Left kidney (tissue), 2 donors: ENCODE measurements around the gene CCDC102B. TPM values are rescaled to one million over a fixed set of nuclear protein-coding genes. Genes with fewer than 3 reads are reported as not detected.
"Not testable (repeated sequence)": the region's sequence is repeated elsewhere in the genome, so short reads cannot be mapped to it uniquely, and the experiment has no call there.

Experiments
- DNase-seq: peaks from one replicate; pipeline ENCODE4 v3.0.0-alpha.2; 2013
- polyA plus RNA-seq: library from polyadenylated mRNA; unstranded; fragments of 120-200 nt; gene quantifications from one replicate; pipeline ENCODE4 v1.2.1, GENCODE V29; 2013; ENCODE audit not compliant: insufficient read length

CCDC102B gene
- polyA plus RNA-seq, 1 donor, result 8.8 TPM

- no peak for DNase-seq
Observed at GRCh38 chr18:68972176-68972575, 174.3 kb downstream of the CCDC102B start.

DNA sequence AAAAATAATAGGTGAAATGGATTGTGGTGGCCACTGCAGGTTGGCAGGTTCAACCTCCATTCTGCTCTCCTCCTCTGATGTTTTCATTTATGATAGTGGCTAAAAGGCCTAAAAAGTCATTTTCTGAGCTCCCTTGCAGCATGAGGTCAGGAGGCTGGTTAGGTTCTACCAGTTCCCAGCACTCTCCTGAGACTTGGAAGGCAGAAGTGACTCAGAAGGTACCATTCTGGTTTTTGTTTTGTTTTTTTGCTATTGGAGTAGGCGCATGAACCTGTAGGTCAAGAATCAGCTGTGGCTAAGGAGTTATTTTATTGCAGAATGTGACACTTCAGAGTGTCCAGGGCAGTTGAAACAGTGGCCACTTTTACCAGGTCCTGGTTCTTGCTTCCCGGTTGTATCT, 181.9 kb downstream of the CCDC102B start:
- DNase-seq, result no peak

DNA sequence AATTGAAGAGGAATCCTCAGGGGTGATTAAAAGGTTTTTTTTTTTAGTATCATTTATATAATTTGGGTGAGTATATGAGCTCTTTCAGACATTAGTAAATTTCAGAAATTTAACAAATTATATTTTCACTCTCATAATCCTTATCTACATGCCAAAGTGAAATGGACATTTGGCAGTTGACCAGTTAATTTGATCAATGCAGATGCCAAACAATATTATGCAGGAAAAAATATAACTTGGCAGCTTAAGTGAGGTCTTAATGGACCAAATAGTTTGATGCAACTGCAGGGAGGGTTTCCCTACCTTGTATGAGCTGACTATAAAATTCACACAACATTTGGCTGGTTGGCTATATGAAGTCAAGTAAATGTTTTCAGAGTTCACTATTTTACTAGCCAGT, 185.2 kb downstream of the CCDC102B start:
- DNase-seq, result no peak

DNA sequence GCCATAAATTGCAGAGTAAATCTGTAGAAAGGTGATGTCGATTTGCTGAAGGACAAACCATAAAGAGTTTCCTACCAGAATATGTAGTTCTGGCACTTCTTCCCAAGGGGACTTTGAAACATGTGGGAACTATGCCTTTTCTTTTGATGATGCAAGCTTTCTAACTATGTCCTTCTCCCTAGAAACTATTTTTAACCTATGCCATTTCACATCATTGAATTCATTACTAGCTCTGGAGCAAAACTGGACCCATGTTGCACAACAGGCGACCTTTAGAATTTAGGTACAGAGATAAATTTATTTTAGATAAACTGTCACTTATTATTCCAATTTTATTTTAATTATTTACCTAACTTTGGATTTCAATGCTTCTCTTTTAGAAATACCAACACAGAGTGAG, 186.5 kb downstream of the CCDC102B start:
- no peak for DNase-seq

DNA sequence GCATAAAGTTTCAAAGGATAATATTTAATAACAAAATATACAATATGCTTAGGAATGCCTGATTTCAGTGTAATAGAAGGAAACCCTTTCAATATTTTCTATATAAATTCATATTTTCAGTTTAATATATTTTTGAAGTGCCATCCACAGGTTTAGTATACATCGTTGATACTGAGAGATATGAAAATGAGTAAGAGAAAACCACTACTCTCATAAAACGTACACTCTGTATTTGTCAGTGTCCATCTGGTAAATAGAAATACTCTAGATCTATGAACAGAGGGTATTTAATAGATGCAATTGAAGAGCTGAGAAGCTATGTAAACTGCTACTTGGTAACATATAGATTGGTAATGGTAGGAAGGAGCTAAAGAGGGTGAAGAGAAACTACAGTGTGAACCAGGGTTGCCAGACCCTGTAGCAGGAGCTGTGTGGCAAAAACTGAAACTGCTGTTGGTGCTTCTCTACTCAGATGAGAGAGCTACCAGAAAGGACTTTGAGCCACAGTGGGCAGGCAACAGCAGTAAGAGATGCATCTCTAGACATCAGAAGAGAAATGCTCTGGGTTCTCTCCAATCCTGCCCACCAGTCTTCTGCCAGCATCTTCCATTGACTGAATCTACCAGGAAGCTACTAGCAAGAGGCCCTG, 187.4 kb downstream of the CCDC102B start:
- no peak for DNase-seq

- DNase-seq, result no peak
Observed at GRCh38 chr18:68991286-68991685, 193.4 kb downstream of the CCDC102B start.

DNA sequence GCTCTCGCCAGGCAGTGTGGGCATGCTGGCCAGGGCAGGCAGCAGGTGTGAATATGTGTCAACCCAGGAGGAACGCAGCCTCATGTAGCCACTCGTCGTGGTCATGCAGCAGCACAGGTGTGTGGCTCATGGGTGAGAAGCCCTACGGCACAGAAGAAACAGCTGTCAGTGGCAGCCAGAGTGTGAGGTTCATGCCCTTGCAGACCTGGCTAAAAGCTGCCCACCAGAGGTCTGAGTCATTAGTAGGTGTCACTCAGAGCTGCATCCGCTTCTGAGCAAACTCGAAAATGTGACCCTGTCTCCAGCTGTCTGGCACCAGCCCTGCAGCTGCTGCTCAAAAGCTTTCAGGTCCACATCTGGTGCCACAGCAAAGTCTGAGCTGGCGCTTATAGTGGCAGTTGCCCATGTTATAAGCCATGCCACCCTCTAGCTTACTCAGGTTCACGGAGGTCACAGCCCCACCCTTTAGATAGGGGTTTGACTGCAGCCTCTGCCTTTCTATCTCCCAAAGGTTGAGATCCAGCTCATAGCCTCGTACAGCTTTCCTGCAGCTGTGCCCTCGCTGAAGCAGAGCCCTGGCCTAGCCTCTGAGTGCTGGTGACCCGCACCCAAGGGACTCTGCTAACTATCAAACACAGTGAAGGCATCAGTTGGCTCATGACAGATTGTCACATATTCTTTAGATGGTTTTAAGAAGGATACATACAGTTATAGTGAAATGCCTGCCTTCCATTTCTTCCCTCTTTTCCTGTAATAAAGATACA, 195.0 kb downstream of the CCDC102B start:
- no peak for DNase-seq

DNA sequence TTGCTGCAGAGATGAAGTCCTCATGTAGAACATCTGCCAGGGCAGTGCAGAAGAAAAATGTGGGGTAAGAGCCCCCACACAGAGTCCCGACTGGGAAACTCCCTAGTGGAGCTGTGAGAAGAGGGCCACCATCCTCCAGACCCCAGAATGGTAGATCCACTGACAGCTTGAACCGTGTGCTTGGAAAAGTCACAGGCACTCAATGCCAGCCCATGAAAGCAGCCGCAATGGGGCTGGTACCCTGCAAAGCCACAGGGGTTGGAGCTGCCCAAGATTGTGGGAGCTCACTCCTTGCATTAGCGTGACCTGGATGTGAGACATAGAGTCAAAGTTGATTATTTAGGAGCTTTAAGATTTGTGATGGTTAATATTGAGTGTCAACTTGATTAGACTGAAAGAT, 197.8 kb downstream of the CCDC102B start:
- no peak for DNase-seq

- no peak for DNase-seq
Observed at GRCh38 chr18:68997845-68998244, 200.0 kb downstream of the CCDC102B start.

GRCh38 chr18:69000366-69000765, 202.5 kb downstream of the CCDC102B start:
- no peak for DNase-seq

DNA sequence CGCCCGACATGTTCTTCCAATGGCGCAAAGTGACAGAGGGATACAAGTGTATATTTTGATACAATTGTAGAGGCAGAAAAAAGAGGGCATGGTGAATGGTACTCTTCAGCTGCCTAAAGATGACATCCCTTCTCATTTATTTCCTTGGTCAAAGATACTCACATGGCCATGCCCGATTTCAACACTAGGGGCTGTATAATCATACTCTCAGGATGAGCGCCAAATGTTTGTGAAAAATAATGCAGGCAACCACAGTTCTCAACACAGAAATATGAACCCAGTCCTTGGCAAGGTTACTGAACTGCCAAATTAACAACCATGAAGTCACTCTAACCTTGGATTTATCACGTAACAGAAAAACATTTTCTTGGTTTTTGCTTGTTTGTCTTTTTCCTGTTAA, 204.4 kb downstream of the CCDC102B start:
- no peak for DNase-seq

DNA sequence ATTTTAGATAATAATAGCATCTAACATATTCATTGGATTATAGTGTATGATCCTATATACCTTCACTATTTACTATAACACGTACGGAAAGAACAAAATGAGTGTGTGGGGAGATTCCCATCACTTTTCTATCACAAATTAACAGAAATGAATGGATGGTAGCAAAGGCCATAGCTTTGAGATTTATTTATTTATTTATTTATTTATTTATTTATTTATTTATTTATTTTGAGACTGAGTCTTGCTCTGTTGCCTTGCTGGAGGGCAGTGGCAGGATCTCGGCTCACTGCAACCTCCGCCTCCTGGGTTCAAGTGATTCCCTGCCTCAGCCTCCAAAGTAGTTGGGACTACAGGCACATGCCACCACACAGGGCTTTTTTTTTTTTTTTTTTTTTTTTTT, 208.3 kb downstream of the CCDC102B start:
- DNase-seq, result not testable (repeated sequence)

DNA sequence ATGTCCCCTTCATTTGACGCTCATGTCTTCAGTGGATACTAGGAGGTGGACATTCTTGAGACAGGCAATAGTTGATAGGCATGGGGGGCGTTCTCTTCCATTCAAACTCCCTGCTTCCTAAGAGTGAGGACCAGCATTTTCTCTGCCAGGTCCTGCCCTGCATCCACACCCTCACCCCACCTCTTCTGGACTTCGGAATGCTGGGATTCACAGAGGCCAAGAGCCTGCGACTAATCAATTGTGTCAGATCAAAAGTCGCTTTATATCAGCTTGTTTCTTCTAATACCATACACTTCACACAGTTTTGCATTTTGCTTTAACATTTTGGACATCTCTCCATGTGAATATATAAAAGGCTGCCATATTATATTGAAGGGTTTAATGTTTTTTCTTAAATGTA, 210.7 kb downstream of the CCDC102B start:
- no peak for DNase-seq

GRCh38 chr18:69021211-69021805, 223.4 kb downstream of the CCDC102B start:
- no peak for DNase-seq

DNA sequence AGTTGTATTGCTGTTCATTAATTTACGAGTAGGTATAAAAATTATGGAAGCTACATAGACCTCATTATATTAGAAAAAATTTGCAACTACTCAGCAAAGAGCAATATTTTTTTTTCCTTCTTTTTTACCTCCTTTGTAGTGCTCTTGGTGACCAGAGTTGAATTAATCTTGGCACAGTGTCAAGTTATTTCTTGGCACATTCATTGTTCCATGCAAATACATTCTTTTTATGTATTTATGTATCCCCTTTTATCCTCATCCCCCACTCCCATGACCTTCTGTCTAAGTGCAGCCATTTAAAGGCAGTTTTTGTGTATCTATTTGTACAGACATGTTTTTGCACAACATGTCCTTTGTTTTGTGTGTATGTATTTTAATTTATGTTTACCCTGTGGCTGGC, 224.5 kb downstream of the CCDC102B start:
- DNase-seq, result no peak

GRCh38 chr18:69031571-69031970, 233.7 kb downstream of the CCDC102B start:
- DNase-seq, result no peak

DNA sequence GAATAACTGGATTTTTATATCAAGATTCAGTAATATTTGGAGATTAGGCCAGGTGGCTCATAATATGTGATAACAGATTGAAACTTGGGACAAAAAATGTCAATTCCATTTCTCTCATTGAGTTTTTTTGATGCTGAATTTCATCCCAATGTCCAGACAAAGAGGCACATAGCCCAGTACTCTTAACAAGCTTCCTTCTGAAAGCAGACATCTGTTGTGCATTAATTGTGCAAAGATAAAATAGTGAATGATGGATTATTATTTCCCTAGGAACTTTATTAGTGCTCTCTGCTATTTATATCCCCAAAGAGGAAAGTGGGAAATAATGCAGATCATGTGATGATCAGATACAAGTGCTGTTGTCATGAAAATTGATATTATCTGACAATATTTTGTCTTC, 234.1 kb downstream of the CCDC102B start:
- no peak for DNase-seq

GRCh38 chr18:69035756-69036155, 237.9 kb downstream of the CCDC102B start:
- no peak for DNase-seq

DNA sequence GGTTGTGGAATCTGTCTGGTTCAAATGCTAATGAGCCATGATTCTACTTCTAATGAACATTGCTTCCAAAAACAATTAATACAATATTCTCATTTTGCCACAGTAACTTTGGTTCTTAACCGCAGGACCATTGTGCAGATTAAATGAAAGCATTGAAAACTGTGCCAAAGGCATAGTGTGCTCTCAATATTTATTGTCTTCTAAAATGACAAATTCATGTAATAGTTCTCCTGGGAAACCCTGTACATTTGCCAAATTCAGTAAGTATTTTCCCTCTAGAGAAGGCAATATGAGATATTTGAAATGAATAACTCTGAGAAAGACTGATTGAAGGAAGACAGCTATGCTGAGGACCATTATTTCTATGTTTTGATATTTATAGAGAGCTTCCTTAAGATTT, 246.3 kb downstream of the CCDC102B start:
- DNase-seq, result no peak

DNA sequence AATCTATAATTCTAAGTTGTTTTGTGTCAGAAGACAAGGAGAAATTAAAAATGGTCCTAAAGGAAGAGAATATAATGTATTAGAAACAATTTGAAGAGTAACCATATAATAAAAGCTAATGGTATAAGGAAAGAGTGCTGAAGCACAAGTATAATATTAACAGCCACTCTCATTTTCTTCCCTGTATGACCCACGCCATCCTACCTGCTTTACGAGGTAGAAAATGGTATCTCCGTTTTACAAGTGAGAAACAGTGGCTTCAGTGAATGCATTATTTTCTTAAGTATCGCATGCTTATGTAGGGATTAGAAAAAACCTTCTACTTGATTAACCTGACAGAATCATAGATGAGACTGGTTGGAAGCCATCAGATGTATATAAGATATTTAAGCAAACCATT, 266.2 kb downstream of the CCDC102B start:
- no peak for DNase-seq

DNA sequence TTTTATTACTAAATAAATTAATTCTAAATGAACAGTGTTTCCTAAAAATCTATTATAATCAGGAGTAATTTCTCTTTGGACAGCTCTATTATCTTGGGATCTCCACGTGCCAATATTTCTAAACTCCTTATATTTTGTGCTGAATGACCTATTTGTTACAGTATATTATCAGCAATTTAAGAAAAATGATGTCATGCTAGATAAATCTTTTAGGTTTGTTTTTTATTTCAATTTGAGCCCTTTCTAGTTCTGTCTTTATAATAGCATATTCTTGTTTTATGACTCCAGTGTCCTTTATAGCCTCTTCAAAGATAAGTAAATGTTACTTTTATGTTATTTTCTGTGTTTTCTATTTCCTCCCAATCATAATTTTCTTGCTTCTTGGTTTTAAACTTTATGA, 269.2 kb downstream of the CCDC102B start:
- no peak for DNase-seq

GRCh38 chr18:69071680-69072079, 273.8 kb downstream of the CCDC102B start:
- no peak for DNase-seq

- no peak for DNase-seq
Observed at GRCh38 chr18:69081846-69082245, 284.0 kb downstream of the CCDC102B start.

DNA sequence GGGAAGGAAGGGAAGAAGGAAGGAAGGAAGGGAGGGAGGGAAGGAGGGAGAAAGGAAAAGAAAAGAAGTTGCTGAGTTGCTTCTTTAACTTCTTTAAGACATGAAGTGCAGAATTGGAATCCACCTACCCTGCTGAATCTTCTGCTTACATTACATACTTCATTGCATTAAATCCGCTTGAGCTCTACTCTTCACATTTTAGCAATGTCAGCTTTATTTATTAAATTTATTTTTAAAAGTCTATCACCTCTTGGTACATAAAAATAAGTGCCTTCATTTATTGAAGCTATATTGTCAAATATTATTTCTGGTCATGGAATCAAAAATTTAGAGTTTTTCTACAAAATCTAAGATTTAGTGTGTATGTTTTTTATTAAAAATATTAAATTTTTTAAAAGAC, 284.6 kb downstream of the CCDC102B start:
- DNase-seq, result no peak
